WTC11 (cell line): ENCODE measurements around the gene ZNF501. TPM values are rescaled to one million over a fixed set of nuclear protein-coding genes. Genes with fewer than 3 reads are reported as not detected.

Source experiments
- ATAC-seq: fragments of 200-7000 bp; cut with Tn5 transposase; 2 replicates; pipeline ENCODE4 v1.10.0; 2021; ENCODE audit warnings: mild to moderate bottlenecking, moderate library complexity
- CTCF ChIA-PET: fragments of 300-600 bp; sonication (Branson Sonifier 250); formaldehyde crosslinking; loops from one replicate; lab custom pipeline; 2021; ENCODE audit warnings: antibody characterized with exemption; lab: Charles Lee
- POLR2A ChIA-PET: fragments of 350-600 bp; sonication (Branson Sonifier 250); formaldehyde crosslinking; loops from one replicate; lab custom pipeline; 2021; ENCODE audit warnings: antibody characterized with exemption; lab: Charles Lee
- DNase-seq: peaks from one replicate; pipeline ENCODE4 v3.0.0; 2021; ENCODE audit warnings: low spot score
- H3K27ac Mint-ChIP-seq: 2 replicates; pipeline ENCODE4 v1.8.0; 2021; ENCODE audit warnings: mixed read lengths
- H3K27me3 Mint-ChIP-seq: 2 replicates; pipeline ENCODE4 v1.8.0; 2021; ENCODE audit warnings: low read depth, mild to moderate bottlenecking, moderate library complexity, mixed read lengths
- H3K36me3 Mint-ChIP-seq: 2 replicates; pipeline ENCODE4 v1.8.0; 2021; ENCODE audit warnings: mixed read lengths
- H3K4me1 Mint-ChIP-seq: 2 replicates; pipeline ENCODE4 v1.8.0; 2022; ENCODE audit warnings: mixed read lengths
- H3K4me3 Mint-ChIP-seq: 2 replicates; pipeline ENCODE4 v1.8.0; 2021; ENCODE audit warnings: mild to moderate bottlenecking, moderate library complexity, mixed read lengths
- H3K9me3 Mint-ChIP-seq: 2 replicates; pipeline ENCODE4 v1.8.0; 2021; ENCODE audit warnings: mixed read lengths
- AFF4 ChIP-seq: sonication (generic); formaldehyde crosslinking; IDR thresholded peaks from 2 replicates; pipeline ENCODE4 v1.8.1; 2023; ENCODE audit warnings: mild to moderate bottlenecking, missing genetic modification reagents, borderline replicate concordance
- ELF4 ChIP-seq: sonication (generic); formaldehyde crosslinking; IDR thresholded peaks from 2 replicates; pipeline ENCODE4 v1.8.1; 2022; ENCODE audit warnings: low read depth, mild to moderate bottlenecking, moderate library complexity, missing genetic modification reagents
- ESRRA ChIP-seq: sonication (generic); formaldehyde crosslinking; IDR thresholded peaks from 2 replicates; pipeline ENCODE4 v1.8.1; 2022; ENCODE audit warnings: mild to moderate bottlenecking, missing genetic modification reagents, borderline replicate concordance
- ETV6 ChIP-seq: sonication (generic); formaldehyde crosslinking; IDR thresholded peaks from 2 replicates; pipeline ENCODE4 v1.8.1; 2022; ENCODE audit warnings: mild to moderate bottlenecking, missing genetic modification reagents
- FOXJ3 ChIP-seq: sonication (generic); formaldehyde crosslinking; IDR thresholded peaks from 2 replicates; pipeline ENCODE4 v1.9.0; 2021; ENCODE audit warnings: missing genetic modification reagents, mild to moderate bottlenecking, borderline replicate concordance
- GABPB1 ChIP-seq: sonication (generic); formaldehyde crosslinking; IDR thresholded peaks from 2 replicates; pipeline ENCODE4 v1.8.1; 2023; ENCODE audit warnings: mild to moderate bottlenecking, missing genetic modification reagents
- HMGA2 ChIP-seq: fragments of 250-450 bp; sonication (Bioruptor Pico); IDR thresholded peaks from 2 replicates; pipeline ENCODE4 v1.4.0; 2021; ENCODE audit warnings: mild to moderate bottlenecking, moderate library complexity
- IRF1 ChIP-seq: sonication (generic); formaldehyde crosslinking; IDR thresholded peaks from 2 replicates; pipeline ENCODE4 v1.8.0; 2023; ENCODE audit warnings: missing genetic modification reagents
- IRF2 ChIP-seq: sonication (generic); formaldehyde crosslinking; IDR thresholded peaks from 2 replicates; pipeline ENCODE4 v1.8.0; 2022; ENCODE audit warnings: low read depth, missing genetic modification reagents, borderline replicate concordance
- JUN ChIP-seq: sonication (generic); formaldehyde crosslinking; IDR thresholded peaks from 2 replicates; pipeline ENCODE4 v1.8.0; 2023; ENCODE audit warnings: mild to moderate bottlenecking, missing genetic modification reagents
- MYBL2 ChIP-seq: sonication (generic); formaldehyde crosslinking; IDR thresholded peaks from 2 replicates; pipeline ENCODE4 v1.8.1; 2023; ENCODE audit warnings: mild to moderate bottlenecking, moderate library complexity, missing genetic modification reagents
- NFE2L1 ChIP-seq: sonication (generic); formaldehyde crosslinking; IDR thresholded peaks from 2 replicates; pipeline ENCODE4 v1.8.1; 2023; ENCODE audit warnings: missing genetic modification reagents
- NFYB ChIP-seq: sonication (generic); formaldehyde crosslinking; conservative IDR thresholded peaks from 2 replicates; pipeline ENCODE4 v1.8.0; 2022; ENCODE audit warnings: low read depth, missing genetic modification reagents
- PRDM15 ChIP-seq: sonication (generic); formaldehyde crosslinking; IDR thresholded peaks from 2 replicates; pipeline ENCODE4 v1.8.0; 2022; ENCODE audit warnings: missing genetic modification reagents
- PREB ChIP-seq: sonication (generic); formaldehyde crosslinking; IDR thresholded peaks from 2 replicates; pipeline ENCODE4 v1.8.1; 2022; ENCODE audit warnings: mild to moderate bottlenecking, missing genetic modification reagents, moderate library complexity, borderline replicate concordance
- USF1 ChIP-seq: sonication (generic); formaldehyde crosslinking; IDR thresholded peaks from 2 replicates; pipeline ENCODE4 v1.8.0; 2022; ENCODE audit warnings: mild to moderate bottlenecking, missing genetic modification reagents
- ZBTB21 ChIP-seq: sonication (generic); formaldehyde crosslinking; IDR thresholded peaks from 2 replicates; pipeline ENCODE4 v1.8.1; 2023; ENCODE audit warnings: mild to moderate bottlenecking, missing genetic modification reagents, borderline replicate concordance
- ZNF232 ChIP-seq: sonication (generic); formaldehyde crosslinking; IDR thresholded peaks from 2 replicates; pipeline ENCODE4 v1.8.0; 2022; ENCODE audit warnings: mild to moderate bottlenecking, missing genetic modification reagents
- ZNF263 ChIP-seq: sonication (generic); formaldehyde crosslinking; IDR thresholded peaks from 2 replicates; pipeline ENCODE4 v1.8.1; 2022; ENCODE audit warnings: low read depth, mild to moderate bottlenecking, moderate library complexity, missing genetic modification reagents
- ZNF396 ChIP-seq: fragments of 250-450 bp; sonication (Bioruptor Pico); IDR thresholded peaks from 2 replicates; pipeline ENCODE4 v1.8.0; 2021; ENCODE audit warnings: mild to moderate bottlenecking, moderate library complexity, borderline replicate concordance
- ZNF423 ChIP-seq: fragments of 250-450 bp; sonication (Bioruptor Pico); IDR thresholded peaks from 2 replicates; pipeline ENCODE4 v2.1.2; 2022; ENCODE audit warnings: mild to moderate bottlenecking, moderate library complexity
- total RNA-seq: library from RNA; stranded (reverse); gene quantifications from 3 replicates; pipeline ENCODE4 v1.2.3, GENCODE V29; 2021

ZNF501 gene
- total RNA-seq, 1 experiment from 2014 or later: 8.8 TPM

- no peak for ATAC-seq
- POLR2A ChIA-PET: no interaction called here
Measured at GRCh38 chr3:44734646-44735168, 5.3 kb downstream of the ZNF501 start.

GRCh38 chr3:44761101-44761423 is 31.6 kb downstream of the ZNF501 start:
- ChIA-PET POLR2A (interaction anchor here (0.7 to 1.8 kb wide), 6 partner anchors 32 to 871 kb away, joined by 3 to 10 read pairs (median 6); partner anchors contain the start of genes EXOSC7, ZDHHC3, ZNF501 and ZNF660), CTCF (interaction anchor here (2.0 kb wide), 1 partner anchor 100 kb away, joined by 6 read pairs; no protein-coding TSS in a partner anchor)
- Mint-ChIP-seq H3K9me3 (peaks cover 27% of the 10 kb centered on the region), H3K4me1 (peaks cover 16% of the 10 kb centered on the region), H3K27me3 (no peaks in the 10 kb centered on the region; the same call in 1 of the 2 replicates), H3K36me3 (peaks cover 51% of the 10 kb centered on the region), H3K27ac (peak overlapping the region; percentile 95), H3K4me3 (peak overlapping the region; percentile 90)
- no peak for DNase-seq
- TF ChIP-seq ZNF423 (CRISPR knock-in tag): no peak
- TF ChIP-seq IRF2 (CRISPR knock-in tag): no peak
- no peak for TF ChIP-seq ESRRA
- no peak for TF ChIP-seq ZNF396 (CRISPR knock-in tag)
- no peak for TF ChIP-seq GABPB1
- TF ChIP-seq NFE2L1: no peak
- TF ChIP-seq PREB: no peak
- no peak for TF ChIP-seq MYBL2 (CRISPR knock-in tag)
- TF ChIP-seq NFYB: no peak
- no peak for TF ChIP-seq AFF4 (CRISPR knock-in tag)
- TF ChIP-seq ZNF263 (CRISPR knock-in tag): no peak
- no peak for TF ChIP-seq ZBTB21
- no peak for TF ChIP-seq HMGA2 (CRISPR knock-in tag)
- no peak; the same call in 1 of the 2 replicates for ATAC-seq

More at GRCh38 chr3:44734646-44735168, 5.3 kb downstream of the ZNF501 start:
- H3K4me3 Mint-ChIP-seq: no peak overlapping the region
- H3K36me3 Mint-ChIP-seq: peaks cover 78% of the 10 kb centered on the region
- H3K27me3 Mint-ChIP-seq: 0 out of 2 replicates have a peak, but pooled peaks cover 2% of the 10 kb centered on the region
- peaks cover 82% of the 10 kb centered on the region for H3K9me3 Mint-ChIP-seq
- DNase-seq: no peak
- peaks cover 5% of the 10 kb centered on the region for H3K4me1 Mint-ChIP-seq
- no peak for TF ChIP-seq JUN (CRISPR knock-in tag)
- no peak for TF ChIP-seq IRF1
- CTCF ChIA-PET: no interaction called here
- H3K27ac Mint-ChIP-seq: no peak overlapping the region

- ATAC-seq: peak; percentile 93
- DNase-seq: peak; percentile 98
- peaks cover 16% of the 10 kb centered on the region for H3K4me1 Mint-ChIP-seq
- H3K27ac Mint-ChIP-seq: peak within 1 kb of the TSS; percentile 95
- H3K9me3 Mint-ChIP-seq: peaks cover 32% of the 10 kb centered on the region
- H3K27me3 Mint-ChIP-seq: no peaks in the 10 kb centered on the region; the same call in 1 of the 2 replicates
- H3K4me3 Mint-ChIP-seq: peak within 1 kb of the TSS; percentile 90
- peaks cover 56% of the 10 kb centered on the region for H3K36me3 Mint-ChIP-seq
- CTCF ChIA-PET: interaction anchor here (0.8 to 2.0 kb wide), 4 partner anchors 14 to 229 kb away, joined by 3 to 6 read pairs (median 4); no protein-coding TSS in a partner anchor
- POLR2A ChIA-PET: interaction anchor here (0.6 to 1.8 kb wide), 8 partner anchors 32 to 1781 kb away, joined by 3 to 10 read pairs (median 4); partner anchors contain the start of genes EXOSC7, TCAIM, ZDHHC3 and ZNF501
- TF ChIP-seq HMGA2 (CRISPR knock-in tag) (no peak), PRDM15 (CRISPR knock-in tag) (no peak), FOXJ3 (no peak), ZNF232 (peak; percentile 79), ETV6 (CRISPR knock-in tag) (peak; percentile 42; the same call in 1 of the 2 replicates), USF1 (CRISPR knock-in tag) (peak; percentile 36), ELF4 (CRISPR knock-in tag) (0 out of 2 replicates have a peak, but pooled peaks have one; percentile 49), NFE2L1 (peak; percentile 29; the same call in 1 of the 2 replicates)
Measured at GRCh38 chr3:44761424-44762169, 32.2 kb downstream of the ZNF501 start, which contains the start of the genes KIAA1143 and KIF15. KIAA1143 (minus strand) TSS chr3:44761619; CDS start chr3:44761602, 17 bp downstream. KIF15 (plus strand) TSS chr3:44761794; CDS start chr3:44761866, 72 bp downstream.
